ENCODE results near the gene DUSP18.

DNA sequence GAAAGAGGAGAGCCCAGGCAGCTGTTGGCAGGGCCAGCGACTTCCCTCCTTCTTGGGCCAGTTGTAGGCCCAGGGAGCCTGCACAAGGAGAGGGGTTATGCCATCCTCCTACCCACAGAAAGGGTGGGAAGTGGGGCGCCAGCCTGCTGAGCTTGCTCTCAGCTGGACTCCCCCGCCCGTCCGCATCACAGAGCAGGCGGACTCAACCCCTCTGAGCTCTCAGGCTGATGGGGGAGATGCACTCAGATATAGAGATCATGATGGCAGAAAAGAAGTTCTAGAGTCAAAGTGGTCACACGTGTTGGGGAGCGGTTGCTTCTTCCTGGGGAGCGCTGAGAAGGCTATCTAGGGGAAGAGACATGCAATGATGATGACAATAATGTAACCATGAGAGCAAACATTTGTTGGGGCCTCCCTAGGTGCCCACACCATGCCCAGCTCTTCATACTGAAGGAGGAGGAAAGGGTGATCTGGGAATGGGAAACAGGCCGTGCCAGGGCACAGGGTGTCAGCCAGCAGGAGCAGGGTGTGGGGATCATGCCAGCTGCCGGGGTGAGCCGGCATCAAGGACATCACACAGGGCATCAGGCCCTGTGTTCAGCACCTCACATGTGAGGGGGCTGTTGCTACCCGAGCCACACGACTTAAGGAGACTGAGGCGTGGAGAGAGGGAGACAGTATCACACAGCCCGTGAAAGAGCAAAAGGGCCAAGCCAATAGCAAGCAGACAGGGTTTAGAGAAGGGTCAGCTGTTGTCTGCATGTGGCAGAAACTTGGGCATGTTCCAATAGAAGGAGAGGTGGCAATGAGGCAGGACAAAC lies 24.4 kb downstream of the DUSP18 start:
- TF ChIP-seq, protein P1, sequence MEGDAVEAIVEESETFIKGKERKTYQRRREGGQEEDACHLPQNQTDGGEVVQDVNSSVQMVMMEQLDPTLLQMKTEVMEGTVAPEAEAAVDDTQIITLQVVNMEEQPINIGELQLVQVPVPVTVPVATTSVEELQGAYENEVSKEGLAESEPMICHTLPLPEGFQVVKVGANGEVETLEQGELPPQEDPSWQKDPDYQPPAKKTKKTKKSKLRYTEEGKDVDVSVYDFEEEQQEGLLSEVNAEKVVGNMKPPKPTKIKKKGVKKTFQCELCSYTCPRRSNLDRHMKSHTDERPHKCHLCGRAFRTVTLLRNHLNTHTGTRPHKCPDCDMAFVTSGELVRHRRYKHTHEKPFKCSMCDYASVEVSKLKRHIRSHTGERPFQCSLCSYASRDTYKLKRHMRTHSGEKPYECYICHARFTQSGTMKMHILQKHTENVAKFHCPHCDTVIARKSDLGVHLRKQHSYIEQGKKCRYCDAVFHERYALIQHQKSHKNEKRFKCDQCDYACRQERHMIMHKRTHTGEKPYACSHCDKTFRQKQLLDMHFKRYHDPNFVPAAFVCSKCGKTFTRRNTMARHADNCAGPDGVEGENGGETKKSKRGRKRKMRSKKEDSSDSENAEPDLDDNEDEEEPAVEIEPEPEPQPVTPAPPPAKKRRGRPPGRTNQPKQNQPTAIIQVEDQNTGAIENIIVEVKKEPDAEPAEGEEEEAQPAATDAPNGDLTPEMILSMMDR (IDR thresholded peaks at IDR 0.05; ENCODE audit: low read depth, low read length) = no peak
- no peak for TF ChIP-seq POLR2A (IDR thresholded peaks at IDR 0.05; ENCODE audit: extremely low read depth, insufficient read length)
